Psoas muscle (tissue), 8 donors: ENCODE measurements around the gene HAS3. TPM values are rescaled to one million over a fixed set of nuclear protein-coding genes. Genes with fewer than 3 reads are reported as not detected.

Experiments
- ATAC-seq, 4 donors: fragments of 200-7000 bp; cut with Tn5 transposase; one replicate each; pipeline ENCODE4 v1.9.1; 2020; ENCODE audit warnings: moderate library complexity in 3 of 4, mild to moderate bottlenecking in 2 of 4
- DNase-seq, 2 donors: peaks; one replicate each; pipeline ENCODE4 v3.0.0-alpha.2; 2020
- H3K27ac ChIP-seq: fragments of 200-600 bp; one replicate; pipeline ENCODE4 v1.8.0; 2022
- H3K27me3 ChIP-seq, 3 donors: fragments of 200-600 bp in 1 of 3; one replicate each; pipeline versions ENCODE4 v1.6.1 to v1.8.0; 2013 to 2022; ENCODE audit warnings: low read length in 2 of 3, mild to moderate bottlenecking in 2 of 3, moderate library complexity in 1 of 3; ENCODE audit not compliant: insufficient read depth in 3 of 3
- H3K36me3 ChIP-seq, 2 donors: fragments of 200-600 bp in 1 of 2; one replicate each; pipeline versions ENCODE4 v1.6.1 to v1.8.0; 2013 to 2022; ENCODE audit warnings: low read depth in 1 of 2, mild to moderate bottlenecking in 1 of 2, moderate library complexity in 1 of 2; ENCODE audit not compliant: insufficient read depth in 1 of 2
- H3K4me1 ChIP-seq: fragments of 200-600 bp; one replicate; pipeline ENCODE4 v1.8.0; 2022
- H3K4me3 ChIP-seq: fragments of 200-600 bp; one replicate; pipeline ENCODE4 v1.8.0; 2022; ENCODE audit warnings: mild to moderate bottlenecking
- H3K9me3 ChIP-seq: fragments of 200-600 bp; one replicate; pipeline ENCODE4 v1.8.0; 2022
- CTCF ChIP-seq: fragments of 200-600 bp; IDR thresholded peaks from one replicate; pipeline ENCODE4 v1.8.0; 2022; ENCODE audit warnings: antibody characterized with exemption
- WGBS, 3 donors: extraction: QIAGEN DNeasy Blood & Tissue Kit; methylation state at CpG; one replicate each; pipeline versions ENCODE4 v1.1.6 to v1.1.7; 2013; 5-methylcytosine and 5-hydroxymethylcytosine counted together
- intact Hi-C, 2 donors: fragments of 100-400 bp; cut with DNase I; formaldehyde crosslinking; loops; one replicate each; pipeline versions ENCODE4 v1.11.0 to v1.14.2; 2022
- polyA plus RNA-seq, 3 donors: library from polyadenylated mRNA; stranded (reverse); fragments of 200-250 nt; gene quantifications; one replicate each; pipeline ENCODE4 v1.2.3, GENCODE V29; 2013
- total RNA-seq, 4 donors: library from RNA; stranded (reverse); fragmentation: NEBNext Ultra II Directional in 2 of 4; extraction: Animal tissue kit (Norgen Biotek cat#: 25700) in 2 of 4; gene quantifications; one replicate each; pipeline versions ENCODE4 v1.2.1 to v1.2.4, GENCODE V29; 2021 to 2023
- donor health status: healthy with polysubstance abuse.
- donor health status: DM: no; HTN: no; CAD: no; lungs with moderate emphysema.
- donor health status: Bipolar disorder and iron deficiency.
- donor health status: healthy.
- donor health status: DM: yes; HTN: yes; CAD: no.
- donor health status: DM: no; HTN: no; CAD: no.
- donor health status: DM: no; HTN: no; CAD: no.
- donor health status: DM: yes; HTN: yes; CAD: no.

Gene HAS3
- total and polyA plus RNA-seq, 7 donors = 0.40 to 1.8 (median 0.86) TPM

- no peaks in the 10 kb centered on the region for H3K9me3 ChIP-seq
- 73 to 79% (median 73%) methylated on average over 4 of the region's 4 CpGs for WGBS, 3 donors
- no peak for DNase-seq
- no peak for ATAC-seq
- no peaks in the 10 kb centered on the region for H3K27me3 ChIP-seq
- no peak overlapping the region for H3K27ac ChIP-seq
- intact Hi-C loops = no loop called here
- no peak overlapping the region for H3K4me3 ChIP-seq
- peaks cover 3% of the 10 kb centered on the region for H3K4me1 ChIP-seq
- peaks cover 0 to 7% of the 10 kb centered on the region in 2 donors for H3K36me3 ChIP-seq
- no peak for TF ChIP-seq CTCF
Observed at GRCh38 chr16:69088684-69089083, 16.8 kb upstream of the HAS3 start.

GRCh38 chr16:69089091-69089910, 16.2 kb upstream of the HAS3 start:
- intact Hi-C loops = no loop called here
- DNase-seq (no peak), ATAC-seq (peak in 2 of 4 donors; percentile 34 to 54)
- Histone ChIP-seq H3K27ac (no peak overlapping the region), H3K36me3 (peaks cover 0 to 2% of the 10 kb centered on the region in 2 donors), H3K4me1 (peaks cover 3% of the 10 kb centered on the region), H3K27me3 (no peaks in the 10 kb centered on the region), H3K4me3 (no peak overlapping the region), H3K9me3 (no peaks in the 10 kb centered on the region)
- TF ChIP-seq CTCF = no peak
- WGBS, 3 donors = 50 to 55% (median 52%) methylated on average over 16 of the region's 16 CpGs

GRCh38 chr16:69093974-69094373, 11.5 kb upstream of the HAS3 start:
- ATAC-seq (no peak), DNase-seq (no peak)
- Histone ChIP-seq H3K4me3 (no peak overlapping the region), H3K27ac (no peak overlapping the region), H3K27me3 (no peaks in the 10 kb centered on the region), H3K9me3 (no peaks in the 10 kb centered on the region), H3K4me1 (peaks cover 3% of the 10 kb centered on the region), H3K36me3 (no peaks in the 10 kb centered on the region)
- WGBS, 3 donors = 67 to 75% (median 69%) methylated on average over 3 of the region's 3 CpGs
- intact Hi-C loops = no loop called here
- TF ChIP-seq CTCF = no peak

GRCh38 chr16:69094501-69094900, 11.0 kb upstream of the HAS3 start:
- no peaks in the 10 kb centered on the region for H3K36me3 ChIP-seq
- H3K4me3 ChIP-seq = no peak overlapping the region
- H3K9me3 ChIP-seq = no peaks in the 10 kb centered on the region
- WGBS, 3 donors = 61 to 66% (median 62%) methylated on average over 5 of the region's 5 CpGs
- no peak for ATAC-seq
- peaks cover 3% of the 10 kb centered on the region for H3K4me1 ChIP-seq
- peaks cover 0 to 2% (median 0%) of the 10 kb centered on the region in 3 donors for H3K27me3 ChIP-seq
- no peak overlapping the region for H3K27ac ChIP-seq
- intact Hi-C loops = no loop called here
- DNase-seq = no peak
- no peak for TF ChIP-seq CTCF

GRCh38 chr16:69095193-69095592, 10.3 kb upstream of the HAS3 start:
- Histone ChIP-seq H3K4me3 (no peak overlapping the region), H3K36me3 (no peaks in the 10 kb centered on the region), H3K27me3 (peaks cover 0 to 8% (median 0%) of the 10 kb centered on the region in 3 donors), H3K4me1 (peaks cover 3% of the 10 kb centered on the region), H3K27ac (no peak overlapping the region), H3K9me3 (no peaks in the 10 kb centered on the region)
- intact Hi-C loops = no loop called here
- no peak for ATAC-seq
- TF ChIP-seq CTCF = no peak
- WGBS, 3 donors = 65 to 74% (median 66%) methylated on average over 6 of the region's 6 CpGs
- no peak for DNase-seq
